Middle frontal gyrus (tissue), 1 donor: ENCODE measurements around the gene NACC2.

ENCODE experiments used
- DNase-seq: peaks from one replicate; pipeline ENCODE4 v3.0.0-alpha.2; 2015; ENCODE audit warnings: low spot score; ENCODE audit errors: extremely low spot score

Gene NACC2

GRCh38 chr9:136058084-136058483, 37.0 kb downstream of the NACC2 start:
- no peak for DNase-seq

- DNase-seq = no peak
These were observed 37.6 kb downstream of the NACC2 start for GRCh38 chr9:136057236-136058081.

- no peak for DNase-seq
These were observed 38.4 kb downstream of the NACC2 start for GRCh38 chr9:136056546-136057235.

- DNase-seq = no peak
These were observed 39.2 kb downstream of the NACC2 start for GRCh38 chr9:136055715-136056545.

- DNase-seq = no peak
These were observed 40.0 kb downstream of the NACC2 start for GRCh38 chr9:136054798-136055714.

- DNase-seq = no peak
These were observed 40.9 kb downstream of the NACC2 start for GRCh38 chr9:136054146-136054545.

- DNase-seq = no peak
These were observed 41.3 kb downstream of the NACC2 start for GRCh38 chr9:136053757-136054142.

GRCh38 chr9:136052991-136053756, 41.9 kb downstream of the NACC2 start:
- no peak for DNase-seq

GRCh38 chr9:136052472-136052880, 42.6 kb downstream of the NACC2 start:
- DNase-seq = no peak

- DNase-seq = peak; percentile 87
These were observed 43.1 kb downstream of the NACC2 start for GRCh38 chr9:136051837-136052471.

GRCh38 chr9:136051453-136051836, 43.6 kb downstream of the NACC2 start:
- DNase-seq = no peak

- no peak for DNase-seq
These were observed 44.2 kb downstream of the NACC2 start for GRCh38 chr9:136050701-136051452.

GRCh38 chr9:136050266-136050700, 44.8 kb downstream of the NACC2 start:
- no peak for DNase-seq

GRCh38 chr9:136049491-136050265, 45.4 kb downstream of the NACC2 start:
- no peak for DNase-seq

GRCh38 chr9:136048560-136049411, 46.3 kb downstream of the NACC2 start:
- no peak for DNase-seq

GRCh38 chr9:136047775-136048559, 47.1 kb downstream of the NACC2 start:
- DNase-seq = no peak
